Loucy (cell line): ENCODE results near the gene TSPAN8.
A peak's percentile ranks its signal among the peaks of the same experiment; 100 is the strongest.

Experiments used
- H2AFZ ChIP-seq: fragments of 200-600 bp; sonication (generic); 2 replicates; pipeline ENCODE4 v1.6.0; 2016; ENCODE audit warnings: antibody characterized with exemption, mild to moderate bottlenecking, low read length, moderate library complexity
- H3F3A ChIP-seq: fragments of 200-600 bp; 2 replicates; pipeline ENCODE4 v1.6.0; 2016; ENCODE audit warnings: antibody characterized with exemption, low read depth, mild to moderate bottlenecking
- H3K27me3 ChIP-seq: fragments of 200-600 bp; sonication (generic); 2 replicates; pipeline ENCODE4 v1.6.1; 2014; ENCODE audit warnings: low read length, mild to moderate bottlenecking; ENCODE audit not compliant: insufficient read depth, poor library complexity, severe bottlenecking
- H3K36me3 ChIP-seq: fragments of 200-600 bp; sonication (generic); 2 replicates; pipeline ENCODE4 v1.6.1; 2016; ENCODE audit warnings: low read length; ENCODE audit not compliant: insufficient read depth
- H3K4me1 ChIP-seq: fragments of 200-600 bp; sonication (generic); 2 replicates; pipeline ENCODE4 v1.5.1; 2014; ENCODE audit warnings: low read length, mild to moderate bottlenecking; ENCODE audit not compliant: insufficient read depth, poor library complexity, severe bottlenecking
- H3K4me2 ChIP-seq: fragments of 200-600 bp; sonication (generic); 2 replicates; pipeline ENCODE4 v1.6.0; 2014; ENCODE audit warnings: antibody characterized with exemption, low read length, low read depth, mild to moderate bottlenecking; ENCODE audit not compliant: poor library complexity, severe bottlenecking
- H3K4me3 ChIP-seq: fragments of 200-600 bp; sonication (generic); 2 replicates; pipeline ENCODE4 v1.5.1; 2014; ENCODE audit warnings: low read length, mild to moderate bottlenecking, mixed read lengths; ENCODE audit not compliant: poor library complexity, severe bottlenecking
- H3K79me2 ChIP-seq: fragments of 200-600 bp; sonication (generic); 2 replicates; pipeline ENCODE4 v1.6.1; 2014; ENCODE audit warnings: low read length; ENCODE audit not compliant: insufficient read depth
- H3K9ac ChIP-seq: fragments of 200-600 bp; sonication (generic); 2 replicates; pipeline ENCODE4 v1.6.0; 2014; ENCODE audit warnings: mild to moderate bottlenecking, low read depth, low read length, moderate library complexity; ENCODE audit not compliant: poor library complexity, severe bottlenecking
- H3K9me2 ChIP-seq: fragments of 200-600 bp; sonication (generic); replicated peaks from 2 replicates; pipeline ENCODE4 v1.6.1; 2016; ENCODE audit warnings: low read depth, low read length, mixed read lengths
- H3K9me3 ChIP-seq: fragments of 200-600 bp; sonication (generic); 2 replicates; pipeline ENCODE4 v1.6.1; 2014; ENCODE audit warnings: mild to moderate bottlenecking, antibody characterized with exemption, low read length, low read depth; ENCODE audit not compliant: insufficient read depth
- H4K20me1 ChIP-seq: fragments of 200-600 bp; sonication (generic); 2 replicates; pipeline ENCODE4 v1.6.0; 2014; ENCODE audit warnings: antibody characterized with exemption, low read length, mild to moderate bottlenecking; ENCODE audit not compliant: insufficient read depth, poor library complexity, severe bottlenecking
- EZH2phosphoT487 ChIP-seq: fragments of 200-600 bp; IDR thresholded peaks from 2 replicates; pipeline ENCODE4 v1.6.1; 2018; ENCODE audit warnings: antibody characterized with exemption, mild to moderate bottlenecking, moderate library complexity, borderline replicate concordance
- TF ChIP-seq, protein P1 (sequence below): fragments of 200-600 bp; sonication (generic); conservative IDR thresholded peaks from 2 replicates; pipeline ENCODE4 v1.5.1; 2014; ENCODE audit warnings: mild to moderate bottlenecking, antibody characterized with exemption, low read length

Gene TSPAN8

GRCh38 chr12:71129364-71129763 lies 28.4 kb downstream of the TSPAN8 start:
- Histone ChIP-seq H3K9me3 (no peaks in the 10 kb centered on the region), H3K36me3 (no peaks in the 10 kb centered on the region)
- TF ChIP-seq EZH2phosphoT487, result no peak
- TF ChIP-seq, protein P1, sequence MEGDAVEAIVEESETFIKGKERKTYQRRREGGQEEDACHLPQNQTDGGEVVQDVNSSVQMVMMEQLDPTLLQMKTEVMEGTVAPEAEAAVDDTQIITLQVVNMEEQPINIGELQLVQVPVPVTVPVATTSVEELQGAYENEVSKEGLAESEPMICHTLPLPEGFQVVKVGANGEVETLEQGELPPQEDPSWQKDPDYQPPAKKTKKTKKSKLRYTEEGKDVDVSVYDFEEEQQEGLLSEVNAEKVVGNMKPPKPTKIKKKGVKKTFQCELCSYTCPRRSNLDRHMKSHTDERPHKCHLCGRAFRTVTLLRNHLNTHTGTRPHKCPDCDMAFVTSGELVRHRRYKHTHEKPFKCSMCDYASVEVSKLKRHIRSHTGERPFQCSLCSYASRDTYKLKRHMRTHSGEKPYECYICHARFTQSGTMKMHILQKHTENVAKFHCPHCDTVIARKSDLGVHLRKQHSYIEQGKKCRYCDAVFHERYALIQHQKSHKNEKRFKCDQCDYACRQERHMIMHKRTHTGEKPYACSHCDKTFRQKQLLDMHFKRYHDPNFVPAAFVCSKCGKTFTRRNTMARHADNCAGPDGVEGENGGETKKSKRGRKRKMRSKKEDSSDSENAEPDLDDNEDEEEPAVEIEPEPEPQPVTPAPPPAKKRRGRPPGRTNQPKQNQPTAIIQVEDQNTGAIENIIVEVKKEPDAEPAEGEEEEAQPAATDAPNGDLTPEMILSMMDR, result no peak

GRCh38 chr12:71128191-71128788 lies 29.5 kb downstream of the TSPAN8 start:
- no peak overlapping the region for H3K4me2 ChIP-seq
- no peak overlapping the region for H3K9ac ChIP-seq
- no peaks in the 10 kb centered on the region for H3K36me3 ChIP-seq
- no peaks in the 10 kb centered on the region for H3K9me2 ChIP-seq
- peaks cover 6% of the 10 kb centered on the region; the same call in 1 of the 2 replicates for H3F3A ChIP-seq
- H3K79me2 ChIP-seq, result no peaks in the 10 kb centered on the region
- H3K27me3 ChIP-seq, result no peaks in the 10 kb centered on the region
- H4K20me1 ChIP-seq, result no peaks in the 10 kb centered on the region
- TF ChIP-seq EZH2phosphoT487, result no peak
- no peak overlapping the region for H3K4me3 ChIP-seq
- H3K9me3 ChIP-seq, result no peaks in the 10 kb centered on the region
- peaks cover 23% of the 10 kb centered on the region for H3K4me1 ChIP-seq
- H2AFZ ChIP-seq, result peak overlapping the region; percentile 54; the same call in 1 of the 2 replicates

More at GRCh38 chr12:71129364-71129763, 28.4 kb downstream of the TSPAN8 start:
- peaks cover 6% of the 10 kb centered on the region; the same call in 1 of the 2 replicates for H3F3A ChIP-seq
- no peak overlapping the region for H2AFZ ChIP-seq
- H3K9me2 ChIP-seq, result no peaks in the 10 kb centered on the region
- H3K79me2 ChIP-seq, result no peaks in the 10 kb centered on the region
- no peak overlapping the region for H3K4me2 ChIP-seq
- H3K9ac ChIP-seq, result no peak overlapping the region
- no peaks in the 10 kb centered on the region for H4K20me1 ChIP-seq
- H3K4me3 ChIP-seq, result no peak overlapping the region
- H3K4me1 ChIP-seq, result peaks cover 27% of the 10 kb centered on the region
- H3K27me3 ChIP-seq, result no peaks in the 10 kb centered on the region

- Histone ChIP-seq H3K9me3 (no peaks in the 10 kb centered on the region), H3K36me3 (no peaks in the 10 kb centered on the region), H3K27me3 (no peaks in the 10 kb centered on the region), H3K4me3 (no peak overlapping the region), H3K9ac (no peak overlapping the region), H3F3A (peaks cover 6% of the 10 kb centered on the region; the same call in 1 of the 2 replicates), H4K20me1 (no peaks in the 10 kb centered on the region), H3K4me1 (peaks cover 19% of the 10 kb centered on the region), H2AFZ (no peak overlapping the region), H3K9me2 (no peaks in the 10 kb centered on the region), H3K79me2 (no peaks in the 10 kb centered on the region), H3K4me2 (no peak overlapping the region)
- TF ChIP-seq EZH2phosphoT487, result no peak
- TF ChIP-seq, protein P1, result no peak
Measured at GRCh38 chr12:71125949-71126348, 31.9 kb downstream of the TSPAN8 start.

- H3K36me3 ChIP-seq, result no peaks in the 10 kb centered on the region
- H4K20me1 ChIP-seq, result no peaks in the 10 kb centered on the region
- H3K79me2 ChIP-seq, result no peaks in the 10 kb centered on the region
- no peak overlapping the region for H3K4me3 ChIP-seq
- H3K4me2 ChIP-seq, result no peak overlapping the region
- H3K4me1 ChIP-seq, result peaks cover 15% of the 10 kb centered on the region
- peaks cover 6% of the 10 kb centered on the region; the same call in 1 of the 2 replicates for H3F3A ChIP-seq
- H2AFZ ChIP-seq, result no peak overlapping the region
- no peaks in the 10 kb centered on the region for H3K9me3 ChIP-seq
- H3K27me3 ChIP-seq, result no peaks in the 10 kb centered on the region
- H3K9me2 ChIP-seq, result no peaks in the 10 kb centered on the region
- no peak for TF ChIP-seq EZH2phosphoT487
- TF ChIP-seq, protein P1, result peak; percentile 19
- H3K9ac ChIP-seq, result no peak overlapping the region
Measured at GRCh38 chr12:71125515-71125914, 32.3 kb downstream of the TSPAN8 start.
